GM18519 (cell line): ENCODE data around the gene PLA2G10.
A peak's percentile ranks its signal among the peaks of the same experiment; 100 is the strongest.
"Not testable (repeated sequence)": the region's sequence is repeated elsewhere in the genome, so short reads cannot be mapped to it uniquely, and the experiment has no call there.

Experiments used
- ATAC-seq: cut with Tn5 transposase; IDR thresholded peaks from one replicate; pipeline ENCODE4 v1.9.1; 2021; ENCODE audit warnings: mild to moderate bottlenecking, moderate library complexity; ENCODE audit not compliant: unreplicated experiment, low FRiP score

Gene PLA2G10

GRCh38 chr16:14667347-14668266 is 26.5 kb downstream of the PLA2G10 start:
- no peak for ATAC-seq

- ATAC-seq: peak; percentile 75
Observed at GRCh38 chr16:14658063-14658462, 36.0 kb downstream of the PLA2G10 start.

DNA sequence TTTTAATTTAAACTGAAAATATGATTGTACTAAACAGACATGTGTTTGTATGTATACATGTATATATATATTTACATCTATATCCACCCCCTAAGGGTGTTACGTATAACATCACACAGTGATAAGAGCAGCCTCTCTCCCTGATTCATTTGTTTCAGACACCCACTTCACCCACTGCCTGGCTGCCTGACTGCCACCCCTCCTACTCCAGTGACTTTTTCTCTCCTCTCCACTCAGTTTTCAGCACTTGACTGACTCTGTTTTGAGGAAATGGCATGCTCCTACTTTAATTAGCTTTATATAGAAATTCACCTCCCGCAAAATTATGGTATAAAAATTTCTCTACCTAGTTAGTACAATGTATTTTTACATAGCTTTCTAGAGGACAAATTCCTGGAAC is 41.4 kb downstream of the PLA2G10 start:
- ATAC-seq: no peak

- ATAC-seq: no peak
Observed at GRCh38 chr16:14650629-14651028, 43.5 kb downstream of the PLA2G10 start.

DNA sequence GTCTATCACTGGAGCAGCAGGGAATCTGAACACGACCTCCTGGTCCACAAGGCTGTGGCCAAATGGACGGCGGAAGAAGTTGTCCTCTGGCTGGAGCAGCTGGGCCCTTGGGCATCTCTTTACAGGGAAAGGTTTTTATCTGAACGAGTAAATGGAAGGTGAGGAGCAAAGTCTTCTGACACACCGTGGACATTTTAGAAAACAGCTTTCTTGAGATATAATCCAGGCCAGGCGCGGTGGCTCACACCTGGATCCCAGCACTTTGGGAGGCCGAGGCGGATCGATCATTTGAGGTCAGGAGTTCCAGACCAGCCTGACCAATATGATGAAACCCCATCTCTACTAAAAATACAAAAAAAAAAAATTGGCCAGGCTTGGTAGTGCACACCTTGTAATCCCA is 44.3 kb downstream of the PLA2G10 start:
- no peak for ATAC-seq

DNA sequence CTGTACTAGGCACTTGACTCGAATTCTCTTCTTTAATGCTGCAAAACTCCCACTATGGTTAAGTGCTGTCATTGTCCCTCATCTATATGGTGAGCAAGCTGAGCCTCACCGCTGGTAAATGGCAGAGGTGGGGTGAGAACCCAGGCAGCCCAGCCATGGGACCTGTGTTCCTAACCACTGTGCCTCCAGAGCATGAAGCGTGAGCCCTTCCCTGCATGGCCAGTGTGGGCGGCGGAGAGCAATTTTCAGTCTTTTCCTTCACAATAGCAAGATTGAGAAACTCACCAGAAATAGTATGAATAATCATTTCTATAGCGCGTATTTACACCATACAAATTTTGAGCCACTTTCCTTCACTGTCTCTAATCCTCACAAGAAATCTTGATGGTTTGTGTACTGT is 52.2 kb downstream of the PLA2G10 start:
- no peak for ATAC-seq

- no peak for ATAC-seq
Observed at GRCh38 chr16:14641206-14641605, 52.9 kb downstream of the PLA2G10 start.

DNA sequence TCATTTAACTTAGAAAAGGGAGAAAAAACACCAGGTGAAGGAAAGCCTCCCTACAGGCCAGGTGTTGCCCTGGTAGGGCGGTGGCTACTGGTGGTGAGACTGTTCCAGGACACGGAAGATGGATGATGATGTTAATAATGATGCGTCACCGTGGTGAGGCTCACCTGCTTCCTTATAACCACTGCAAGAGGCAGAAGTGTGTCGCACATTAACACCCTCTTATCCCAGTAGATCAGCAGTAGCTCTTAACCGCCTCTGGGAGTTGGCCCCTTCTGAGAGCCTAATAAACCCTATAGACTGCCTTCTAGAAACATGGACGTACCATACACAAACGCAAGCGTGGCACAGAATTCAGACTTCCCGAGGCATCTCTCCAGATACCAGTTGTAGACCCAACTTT is 53.6 kb downstream of the PLA2G10 start:
- no peak for ATAC-seq

DNA sequence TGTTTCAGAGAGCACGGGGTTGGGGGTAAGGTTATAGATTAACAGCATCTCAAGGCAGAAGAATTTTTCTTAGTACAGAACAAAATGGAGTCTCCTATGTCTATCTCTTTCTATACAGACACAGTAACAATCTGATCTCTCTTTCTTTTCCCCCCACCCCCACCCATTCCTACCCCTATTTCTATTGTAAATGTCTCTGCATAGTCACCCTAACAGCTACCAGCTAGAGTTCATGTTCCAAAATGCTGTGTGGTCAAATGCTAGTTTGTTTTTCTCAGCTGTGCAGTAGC is 57.2 kb downstream of the PLA2G10 start:
- not testable (repeated sequence) for ATAC-seq

DNA sequence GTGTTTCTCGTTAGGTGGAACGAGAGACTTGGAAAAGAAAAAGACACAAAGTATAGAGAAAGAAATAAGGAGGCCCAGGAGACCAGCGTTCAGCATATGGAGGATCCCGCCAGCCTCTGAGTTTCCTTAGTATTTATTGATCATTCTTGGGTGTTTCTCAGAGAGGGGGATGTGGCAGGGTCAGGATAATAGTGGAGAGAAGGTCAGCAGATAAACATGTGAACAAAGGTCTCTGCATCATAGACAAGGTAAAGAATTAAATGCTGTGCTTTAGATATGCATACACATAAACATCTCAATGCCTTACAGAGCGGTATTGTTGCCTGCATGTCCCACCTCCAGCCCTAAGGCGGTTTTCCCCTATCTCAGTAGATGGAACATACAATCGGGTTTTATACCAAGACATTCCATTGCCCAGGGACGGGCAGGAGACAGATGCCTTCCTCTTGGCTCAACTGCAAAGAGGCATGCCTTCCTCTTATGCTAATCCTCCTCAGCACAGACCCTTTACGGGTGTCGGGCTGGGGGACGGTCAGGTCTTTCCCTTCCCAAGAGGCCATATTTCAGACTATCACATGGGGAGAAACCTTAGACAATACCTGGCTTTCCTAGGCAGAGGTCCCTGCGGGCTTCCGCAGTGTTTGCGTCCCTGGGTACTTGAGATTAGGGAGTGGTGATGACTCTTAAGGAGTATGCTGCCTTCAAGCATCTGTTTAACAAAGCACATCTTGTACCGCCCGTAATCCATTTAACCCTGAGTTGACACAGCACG is 57.7 kb downstream of the PLA2G10 start:
- ATAC-seq: not testable (repeated sequence)

- no peak for ATAC-seq
Observed at GRCh38 chr16:14635395-14636165, 58.5 kb downstream of the PLA2G10 start.

DNA sequence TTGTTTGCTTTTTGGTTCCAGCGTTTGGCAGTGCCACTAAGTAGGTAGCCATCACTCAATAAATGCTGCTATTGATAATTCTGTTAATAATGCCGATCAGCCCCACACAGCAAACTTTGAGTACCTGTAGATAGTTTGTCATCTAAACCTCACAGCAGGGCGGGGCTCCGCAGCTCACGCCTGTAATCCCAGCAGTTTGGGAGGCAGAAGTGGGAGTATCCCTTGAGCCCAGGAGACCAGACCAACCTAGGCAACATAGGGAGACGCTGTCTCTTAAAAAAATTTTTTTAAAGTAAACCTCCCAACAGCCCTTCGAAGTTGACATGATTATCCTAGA is 59.8 kb downstream of the PLA2G10 start:
- ATAC-seq: no peak

- ATAC-seq: peak; percentile 52
Observed at GRCh38 chr16:14632693-14633569, 61.2 kb downstream of the PLA2G10 start, which contains the start of gene BFAR. Gene BFAR, plus strand, starts transcription at chr16:14632951. Its CDS starts 11,396 bp downstream, at chr16:14644347.

- not testable (repeated sequence) for ATAC-seq
Observed at GRCh38 chr16:14630620-14631330, 63.3 kb downstream of the PLA2G10 start.

DNA sequence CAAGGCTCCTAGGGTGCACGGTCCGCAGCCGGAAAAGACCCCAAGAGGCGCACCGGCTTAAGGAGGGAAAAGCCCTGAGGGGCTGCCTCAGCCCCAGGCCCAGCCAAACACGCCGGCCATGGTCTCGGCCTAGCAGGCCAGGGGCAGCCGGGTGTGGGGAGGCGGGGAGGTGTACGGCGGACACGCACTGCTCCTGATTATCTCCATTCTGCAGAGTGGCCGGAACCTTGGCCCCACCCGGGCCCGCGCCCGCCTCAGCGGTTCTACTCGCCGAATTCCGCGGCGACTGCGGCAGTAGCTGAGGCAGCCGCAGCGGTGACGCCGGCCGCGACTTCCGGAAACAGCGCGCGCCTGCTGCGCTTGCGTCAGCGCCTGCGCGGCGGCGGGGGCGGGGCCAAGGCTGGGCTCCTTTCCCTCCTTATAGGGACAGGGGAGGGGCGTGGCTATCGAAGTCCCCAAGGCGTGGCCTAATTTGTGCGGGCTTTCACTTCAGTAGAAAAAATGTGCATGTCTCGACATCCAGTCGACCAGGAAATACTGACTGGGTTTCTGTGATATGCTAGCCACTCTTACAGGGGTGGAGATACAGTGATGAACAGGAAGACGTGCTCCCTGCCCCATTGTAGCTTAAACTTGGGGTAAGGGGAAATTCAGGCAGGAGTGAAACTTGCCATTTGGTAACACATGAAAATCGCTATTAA is 64.0 kb downstream of the PLA2G10 start, which contains the start of gene PARN:
PARN (minus strand) TSS at position 342 of the 701 bp plus-strand sequence; CDS start at position 207, 135 bp downstream.
- ATAC-seq: peak; percentile 45

DNA sequence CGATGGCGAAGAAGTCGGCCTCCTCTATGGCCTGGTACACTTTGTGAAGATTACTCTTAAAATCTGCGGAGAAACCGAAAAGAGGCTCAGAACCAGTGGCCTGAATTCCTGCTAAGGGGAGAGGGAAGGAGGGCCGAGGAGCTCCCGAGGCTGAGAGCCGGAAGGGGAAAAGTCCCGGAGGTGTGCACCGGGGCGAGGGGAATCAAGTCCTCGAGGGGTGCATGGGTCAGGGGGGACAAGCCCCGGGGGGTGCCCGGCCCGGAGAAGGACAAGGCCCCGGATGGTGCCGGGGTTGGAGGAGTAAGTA is 64.5 kb downstream of the PLA2G10 start:
- no peak for ATAC-seq

DNA sequence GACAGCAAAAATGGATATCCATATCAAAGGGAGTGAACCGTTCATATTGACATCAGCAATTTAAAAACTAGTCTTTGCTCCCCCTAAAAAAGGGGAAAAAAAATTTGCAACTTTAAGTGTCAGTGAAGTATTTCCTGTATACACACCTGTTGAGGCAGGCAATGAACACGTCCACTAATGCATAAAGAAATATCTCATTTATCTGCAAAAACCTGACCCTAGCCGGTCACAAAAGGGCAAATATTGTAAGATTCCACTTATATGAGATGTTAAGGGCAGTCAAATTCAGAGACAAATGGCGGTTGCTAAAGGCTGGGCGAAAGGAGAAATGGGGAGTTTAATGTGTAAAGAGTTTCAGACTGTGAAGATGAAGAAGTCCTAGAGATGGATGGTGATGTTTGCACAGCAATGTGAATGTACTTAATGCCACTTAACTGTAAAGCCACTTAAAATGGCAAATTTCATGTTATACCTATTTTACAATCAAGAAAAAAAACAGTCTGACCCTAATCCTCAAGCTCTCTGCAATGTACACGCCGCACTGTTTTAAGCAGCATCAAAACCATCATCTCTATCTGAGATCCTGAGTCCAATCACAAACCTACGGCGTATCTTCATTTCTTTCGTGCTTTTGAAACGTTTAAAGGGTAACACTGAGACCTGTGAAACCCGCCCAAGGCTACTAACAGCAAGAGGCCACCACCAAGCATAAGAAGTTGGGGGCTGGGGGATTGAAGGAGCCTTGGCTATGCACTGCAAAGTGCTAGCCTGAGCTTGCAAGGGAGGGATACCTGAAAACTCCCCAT is 65.1 kb downstream of the PLA2G10 start:
- ATAC-seq: no peak

DNA sequence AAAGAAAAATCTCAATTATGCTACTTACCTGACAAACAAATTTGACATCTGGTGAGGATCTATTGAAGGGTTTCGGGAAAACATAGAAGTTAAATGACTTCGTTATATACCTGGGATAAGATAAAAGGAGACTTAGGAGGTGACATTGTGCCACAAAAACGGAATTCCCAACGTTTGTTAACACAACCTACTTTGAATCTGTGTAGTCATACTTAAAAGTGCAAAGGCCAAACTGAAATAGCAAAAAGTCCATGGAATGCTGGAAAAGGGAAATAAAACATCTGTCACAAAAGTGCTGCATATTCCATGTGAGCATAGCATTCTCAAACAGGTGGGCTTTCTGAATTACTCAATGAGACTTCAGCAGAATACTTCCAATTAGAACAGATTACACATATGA is 67.0 kb downstream of the PLA2G10 start:
- no peak for ATAC-seq
